ENCODE results near the gene DYRK1A. TPM values are rescaled to one million over a fixed set of nuclear protein-coding genes. Genes with fewer than 3 reads are reported as not detected.

DYRK1A gene
- total and polyA plus RNA-seq, 2 of the 13 experiments (the other 11 are each of a cell fraction or from before 2014, with no cell fraction given): 24.6 to 34.2 TPM

- Histone ChIP-seq H3K79me2 (ENCODE audit: insufficient read depth, low read length) (peaks cover 98% of the 10 kb centered on the region), H3K27ac (ENCODE audit: extremely low read length, insufficient read depth, low read length) (no peak overlapping the region), H3K4me3 (replicated peaks in 1 of 3; ENCODE audit: insufficient read depth in 1 of 3, low read depth in 2 of 3, low read length in 3 of 3) (no peak overlapping the region), H3K4me2 (ENCODE audit: low read depth, low read length) (no peak overlapping the region), H3K27me3 (ENCODE audit: control insufficient read depth in 1 of 2, insufficient read depth in 2 of 2, low read length in 2 of 2) (no peaks in the 10 kb centered on the region), H3K9ac (ENCODE audit: insufficient read depth, low read depth, low read length) (no peak overlapping the region), H3K4me1 (ENCODE audit: insufficient read depth, low read length) (peaks cover 30% of the 10 kb centered on the region), H3K9me3 (ENCODE audit: low read length) (no peaks in the 10 kb centered on the region), H3K36me3 (replicated peaks in 1 of 2; ENCODE audit: control insufficient read depth in 1 of 2, insufficient read depth in 2 of 2, low read length in 2 of 2) (0 out of 5 replicates have a peak, but pooled peaks cover 0 to 1% of the 10 kb centered on the region in 2 experiments), H2AFZ (ENCODE audit: low read length) (no peak overlapping the region), H4K20me1 (ENCODE audit: insufficient read depth, low read length) (peaks cover 83% of the 10 kb centered on the region)
- CTCF ChIA-PET (ENCODE audit: low intra/inter-chr PET ratio, low total read pairs): no interaction called here
- intact Hi-C loops (cut with micrococcal nuclease; ENCODE audit: unreplicated experiment): no loop called here
- in situ Hi-C loops (cut with HindIII; ENCODE audit: extremely low pct_ligation_motif_present, low pct_unique_long_range_greater_than_20kb): no loop called here
- ATAC-seq (no peak), FAIRE-seq (no peak), DNase-seq (ENCODE audit: low spot score) (no peak)
- TF ChIP-seq CBX5 (CRISPR knock-in tag; IDR thresholded peaks at IDR 0.05; ENCODE audit: borderline replicate concordance) (no peak), PAX8 (CRISPR knock-in tag; IDR thresholded peaks at IDR 0.05; ENCODE audit: borderline replicate concordance) (no peak), MEIS2 (CRISPR knock-in tag; IDR thresholded peaks at IDR 0.05) (no peak), DBP (CRISPR knock-in tag; IDR thresholded peaks at IDR 0.05; ENCODE audit: not compliant biosample characterization) (no peak), ZNF207 (IDR thresholded peaks at IDR 0.05; ENCODE audit: borderline replicate concordance) (no peak), RCOR2 (CRISPR knock-in tag; IDR thresholded peaks at IDR 0.05) (no peak), ZNF572 (CRISPR knock-in tag; IDR thresholded peaks at IDR 0.05) (no peak), TBX2 (CRISPR knock-in tag; IDR thresholded peaks at IDR 0.05; ENCODE audit: borderline replicate concordance) (no peak), DMTF1 (CRISPR knock-in tag; IDR thresholded peaks at IDR 0.05) (no peak), ZEB1 (IDR thresholded peaks at IDR 0.05; ENCODE audit: insufficient replicate concordance, low read depth) (no peak), ATF5 (CRISPR knock-in tag; IDR thresholded peaks at IDR 0.05; ENCODE audit: low read depth) (no peak)
- no TSS peak for BruUV-seq (replicated peaks)
- POLR2A ChIA-PET: no interaction called here
- 98% methylated on average over 9 of the region's 9 CpGs for WGBS (ENCODE audit: low lambda C conversion rate)
These were observed 44.1 kb downstream of the DYRK1A start for GRCh38 chr21:37410639-37411038.
